SH-SY5Y (cell line): Measurements from ENCODE around the gene AP3M1.

Experiments used
- GATA2 ChIP-seq: IDR thresholded peaks from 2 replicates; pipeline ENCODE4 v1.6.1; 2011; ENCODE audit warnings: mild to moderate bottlenecking, low read depth, low read length
- GATA3 ChIP-seq: IDR thresholded peaks from 2 replicates; pipeline ENCODE4 v1.6.1; 2011; ENCODE audit warnings: low read depth, mild to moderate bottlenecking, low read length, moderate library complexity

Gene AP3M1, protein sequence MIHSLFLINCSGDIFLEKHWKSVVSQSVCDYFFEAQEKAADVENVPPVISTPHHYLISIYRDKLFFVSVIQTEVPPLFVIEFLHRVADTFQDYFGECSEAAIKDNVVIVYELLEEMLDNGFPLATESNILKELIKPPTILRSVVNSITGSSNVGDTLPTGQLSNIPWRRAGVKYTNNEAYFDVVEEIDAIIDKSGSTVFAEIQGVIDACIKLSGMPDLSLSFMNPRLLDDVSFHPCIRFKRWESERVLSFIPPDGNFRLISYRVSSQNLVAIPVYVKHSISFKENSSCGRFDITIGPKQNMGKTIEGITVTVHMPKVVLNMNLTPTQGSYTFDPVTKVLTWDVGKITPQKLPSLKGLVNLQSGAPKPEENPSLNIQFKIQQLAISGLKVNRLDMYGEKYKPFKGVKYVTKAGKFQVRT

DNA sequence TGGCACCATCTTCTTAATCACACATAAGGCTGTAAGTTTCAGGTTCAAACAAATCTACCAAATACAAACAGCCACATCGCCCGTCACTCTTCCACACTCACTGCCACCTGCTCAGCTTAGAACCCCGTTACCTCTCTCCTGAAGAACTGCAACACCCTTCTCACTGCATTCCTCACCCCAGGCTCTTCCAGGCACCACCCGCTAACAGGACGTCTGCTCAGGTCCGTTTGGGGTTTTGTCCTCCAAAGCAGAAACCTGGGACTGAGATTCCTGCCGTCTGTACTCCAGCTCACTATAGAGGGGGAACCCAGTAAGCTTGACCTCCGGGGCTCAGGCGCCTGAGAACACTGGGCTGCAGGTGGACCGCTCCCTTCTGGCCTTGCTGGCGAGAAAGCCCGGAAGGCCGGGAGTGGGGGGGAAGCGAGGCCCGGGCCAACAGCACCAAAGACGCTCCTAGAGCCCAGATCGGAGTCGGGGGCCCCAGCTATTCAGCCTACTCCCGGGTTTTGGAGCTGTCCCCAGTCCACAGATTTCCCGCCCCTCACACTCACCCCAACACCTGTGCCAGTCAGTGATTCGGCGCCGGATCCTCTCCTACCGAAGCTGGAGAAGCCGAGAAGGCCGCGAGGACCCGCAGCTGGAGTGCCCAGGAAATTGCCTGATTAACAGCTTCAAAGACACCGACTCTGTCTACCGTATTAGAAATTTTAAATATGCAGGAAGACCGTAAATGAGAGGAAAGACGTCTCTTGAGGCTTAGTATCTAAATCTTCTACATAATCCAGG lies at the start of gene AP3M1:
Gene AP3M1 (minus strand): TSS at position 625 of the 786 bp plus-strand sequence. CDS start 12,449 bp downstream, outside the sequence.
- TF ChIP-seq GATA3 (no peak), GATA2 (no peak)

DNA sequence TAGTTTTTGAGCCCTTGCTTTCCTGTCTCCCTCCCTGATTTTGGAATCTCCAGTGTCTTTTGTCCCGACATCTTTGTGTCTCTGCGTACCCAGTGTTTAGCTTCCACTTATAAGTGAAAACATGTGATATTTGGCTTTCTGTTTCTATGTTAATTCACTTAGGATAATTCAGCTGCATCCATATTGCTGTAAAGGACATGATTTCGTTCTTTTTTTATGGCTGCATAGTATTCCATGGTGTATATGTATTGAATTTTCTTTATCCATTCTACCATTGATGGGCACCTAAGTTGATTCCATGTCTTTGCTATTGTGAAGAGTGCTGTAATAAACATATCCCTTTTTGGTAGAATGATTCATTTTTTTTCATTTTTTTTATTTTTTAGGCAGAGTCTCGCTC lies 48.7 kb upstream of the AP3M1 start:
- no peak for TF ChIP-seq GATA3
- TF ChIP-seq GATA2, result no peak

DNA sequence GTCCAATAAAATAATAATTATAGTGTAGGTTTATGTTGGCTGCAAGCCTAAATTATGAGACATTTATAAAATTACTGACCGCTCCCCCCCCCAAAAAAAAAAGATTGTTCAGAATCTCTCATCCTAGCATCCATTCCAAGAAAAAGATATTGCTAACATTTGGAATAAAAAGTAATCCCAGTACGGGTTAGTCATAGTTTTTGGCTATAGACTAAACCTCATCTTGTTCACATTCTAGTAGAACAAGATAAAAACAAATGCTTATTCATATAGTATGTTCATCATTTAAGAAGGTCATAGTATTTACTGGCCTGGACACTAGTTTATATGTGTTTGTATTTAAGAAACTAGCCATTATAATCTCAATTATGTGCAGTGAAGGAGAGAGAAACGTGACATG lies 44.4 kb upstream of the AP3M1 start:
- TF ChIP-seq GATA2 (no peak), GATA3 (no peak)

DNA sequence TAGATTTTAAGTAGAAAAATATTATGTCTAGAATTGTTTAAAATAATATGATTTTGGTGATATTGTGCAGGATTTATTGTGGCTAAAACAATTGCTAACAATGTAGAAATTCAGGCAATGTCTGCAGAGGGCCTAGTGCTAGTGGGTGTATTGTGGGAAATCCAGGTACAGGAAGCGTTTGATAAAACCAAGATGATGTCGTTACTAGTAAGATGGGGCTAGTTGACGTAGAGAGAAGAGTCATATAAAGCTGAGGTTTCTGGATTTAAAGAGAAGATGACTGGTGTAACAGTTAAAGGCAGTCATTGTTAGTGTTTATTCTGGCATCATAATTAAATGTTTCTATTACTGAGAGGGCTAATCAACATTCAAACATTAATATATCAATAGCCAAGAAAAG lies 43.9 kb upstream of the AP3M1 start:
- TF ChIP-seq GATA3 (no peak), GATA2 (no peak)

DNA sequence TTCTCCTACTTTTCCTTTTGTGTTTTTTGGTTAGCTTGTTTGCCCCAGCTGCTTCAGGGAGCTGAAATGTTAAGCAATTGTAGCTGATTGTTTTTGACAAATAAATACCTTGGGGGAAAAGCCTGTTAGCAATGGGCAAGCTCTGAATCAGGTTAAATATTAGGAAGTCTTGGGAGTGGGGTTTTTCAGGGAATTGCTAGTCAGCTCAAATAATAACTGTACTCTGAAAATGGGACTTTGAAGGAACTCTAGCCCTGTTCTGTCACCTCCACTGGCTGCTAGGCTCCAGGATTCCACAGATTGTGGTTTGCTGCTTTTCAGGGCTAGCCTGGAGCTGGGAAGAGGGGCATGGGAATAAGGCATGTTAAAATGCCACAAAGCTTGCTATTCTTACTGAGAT lies 39.9 kb upstream of the AP3M1 start:
- TF ChIP-seq GATA3 (no peak), GATA2 (no peak)

DNA sequence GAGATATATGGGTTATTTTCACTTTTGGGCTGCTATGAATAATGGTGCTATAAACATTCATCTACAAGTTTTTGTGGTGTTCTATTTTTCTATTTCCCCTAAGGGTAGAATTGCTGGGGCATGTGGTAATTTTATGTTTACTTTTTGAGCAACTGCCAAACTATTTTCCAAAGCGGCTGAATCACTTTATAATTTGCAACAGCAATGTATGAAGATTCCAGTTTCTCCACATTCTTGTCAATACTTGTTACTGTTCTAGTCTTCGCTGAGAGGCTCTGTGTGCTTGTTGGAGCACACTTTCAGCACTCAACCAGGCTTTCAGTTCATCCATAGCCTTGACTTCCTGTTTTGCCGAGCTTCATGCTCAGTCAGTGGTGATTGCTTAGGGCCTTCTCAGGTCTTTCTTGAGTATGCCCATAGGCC lies 39.4 kb upstream of the AP3M1 start:
- no peak for TF ChIP-seq GATA2
- no peak for TF ChIP-seq GATA3

DNA sequence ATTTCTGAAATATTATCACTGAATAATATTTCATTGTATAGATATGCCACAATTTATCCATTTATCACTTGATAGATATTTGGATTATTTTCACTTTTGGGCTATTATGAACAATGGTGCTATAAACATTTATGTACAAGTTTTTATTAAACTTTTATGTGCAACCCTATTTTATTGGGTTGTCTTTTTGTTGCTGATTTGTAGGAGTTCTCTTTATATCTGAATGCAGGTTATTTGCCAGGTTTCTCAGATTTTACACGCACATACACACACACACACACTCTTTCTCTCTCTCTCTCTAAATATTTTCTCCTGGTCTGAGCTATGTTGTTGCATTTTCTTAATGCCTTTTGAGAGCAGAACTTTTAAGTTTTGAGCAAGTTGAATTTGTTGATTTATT lies 36.6 kb upstream of the AP3M1 start:
- TF ChIP-seq GATA3 (no peak), GATA2 (no peak)

DNA sequence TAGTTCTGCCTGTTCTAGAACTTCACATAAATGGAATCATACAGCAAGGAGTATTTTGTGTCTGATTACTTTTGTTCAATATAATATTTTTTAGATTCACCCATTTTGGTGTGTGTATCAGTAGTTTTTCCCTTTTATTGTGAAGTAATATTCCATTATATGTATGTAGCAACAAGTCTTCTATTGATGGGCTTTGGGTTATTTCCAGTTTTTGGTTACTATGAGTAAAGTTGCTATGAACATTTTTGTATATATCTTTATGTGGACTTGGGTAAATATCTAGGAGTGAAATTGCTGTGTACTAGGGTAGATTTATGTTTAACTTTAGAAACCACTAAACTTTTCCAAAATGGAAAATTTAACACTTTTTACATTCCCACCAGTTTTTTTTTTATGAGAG lies 36.0 kb upstream of the AP3M1 start:
- TF ChIP-seq GATA3 (no peak), GATA2 (no peak)

DNA sequence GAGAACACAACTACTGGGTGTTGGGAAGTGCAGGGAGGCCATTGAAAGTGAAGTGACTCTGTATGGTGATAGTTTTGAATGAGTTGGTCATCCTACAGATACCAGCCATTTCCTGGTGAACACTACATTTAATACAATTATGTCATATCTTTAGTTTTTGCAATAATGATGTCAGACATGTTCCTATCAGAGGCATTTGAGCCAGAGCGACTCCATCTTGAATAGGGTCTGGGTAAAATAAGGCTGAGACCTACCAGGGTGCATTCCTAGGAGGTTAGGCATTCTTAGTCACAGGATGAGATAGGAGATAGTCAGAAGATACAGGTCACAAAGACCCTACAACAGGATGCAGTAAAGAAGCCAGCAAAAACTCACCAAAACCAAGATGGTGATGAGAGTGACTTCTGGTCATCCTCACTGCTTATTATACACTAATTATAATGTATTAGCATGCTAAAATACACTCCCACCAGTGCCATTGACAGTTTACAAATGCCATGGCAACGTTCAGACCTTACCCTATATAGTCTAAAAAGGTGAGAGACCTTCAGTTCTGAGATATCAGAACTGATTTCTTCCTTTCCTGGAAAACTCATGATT lies 28.6 kb upstream of the AP3M1 start:
- TF ChIP-seq GATA2, result no peak
- TF ChIP-seq GATA3, result no peak

DNA sequence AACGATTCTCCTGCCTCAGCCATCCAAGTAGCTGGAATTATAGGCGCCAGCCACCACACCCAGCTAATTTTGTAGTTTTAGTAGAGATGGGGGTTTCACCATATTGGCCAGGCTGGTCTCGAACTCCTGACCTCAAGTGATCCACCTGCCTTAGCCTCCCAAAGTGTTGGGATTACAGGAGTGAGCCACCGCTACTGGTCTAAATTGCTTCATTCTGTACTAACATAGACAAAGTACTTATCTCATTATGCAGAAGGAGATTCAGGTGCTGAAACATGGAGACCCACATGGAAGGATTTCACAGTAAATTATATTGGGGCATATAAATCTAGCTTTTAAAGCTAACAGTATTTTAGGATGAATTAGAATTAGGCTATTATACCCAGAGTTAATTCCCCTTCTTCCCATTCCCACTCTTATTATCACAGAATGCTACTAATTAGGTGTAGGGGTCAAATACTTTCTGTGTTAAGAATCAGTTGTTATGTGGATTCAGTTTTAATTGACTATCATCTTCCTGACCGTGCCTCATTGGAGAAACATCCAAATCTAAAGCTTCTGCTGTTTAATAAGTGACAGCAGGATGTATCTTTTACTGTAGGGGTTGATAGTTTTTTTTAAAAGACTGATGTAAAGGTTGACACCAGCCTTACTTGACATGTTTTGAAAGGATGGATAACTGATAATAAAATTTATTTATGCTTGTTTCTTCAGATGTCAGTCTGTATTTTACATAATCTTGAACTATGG lies 27.6 kb upstream of the AP3M1 start:
- TF ChIP-seq GATA3 (no peak), GATA2 (no peak)

DNA sequence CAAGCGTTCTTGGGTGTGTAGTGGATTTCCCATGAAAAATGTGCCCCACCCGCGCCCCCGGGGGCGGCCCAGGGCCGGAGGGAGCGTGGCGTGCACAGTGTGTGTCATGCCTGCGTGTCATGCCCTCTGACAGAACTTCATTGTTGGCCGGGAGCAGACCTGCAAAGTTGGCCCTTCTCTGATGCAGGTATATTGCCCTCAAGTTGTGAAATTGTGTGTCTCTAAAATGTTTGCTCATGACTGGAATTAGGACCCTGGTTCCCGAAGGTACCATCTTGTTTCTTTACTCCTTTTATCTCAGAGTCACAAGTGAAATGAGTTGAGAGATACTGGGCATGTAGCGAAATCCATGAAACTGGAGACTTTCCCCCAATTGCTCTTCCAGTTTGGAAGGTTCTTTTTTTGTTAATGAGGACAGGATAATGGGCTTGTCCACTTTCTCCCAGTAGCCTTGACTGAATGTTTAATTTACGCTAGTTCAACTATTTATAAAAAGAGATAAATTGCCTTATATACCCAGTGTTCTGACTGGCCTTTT lies 26.6 kb upstream of the AP3M1 start:
- TF ChIP-seq GATA3 (no peak), GATA2 (no peak)

DNA sequence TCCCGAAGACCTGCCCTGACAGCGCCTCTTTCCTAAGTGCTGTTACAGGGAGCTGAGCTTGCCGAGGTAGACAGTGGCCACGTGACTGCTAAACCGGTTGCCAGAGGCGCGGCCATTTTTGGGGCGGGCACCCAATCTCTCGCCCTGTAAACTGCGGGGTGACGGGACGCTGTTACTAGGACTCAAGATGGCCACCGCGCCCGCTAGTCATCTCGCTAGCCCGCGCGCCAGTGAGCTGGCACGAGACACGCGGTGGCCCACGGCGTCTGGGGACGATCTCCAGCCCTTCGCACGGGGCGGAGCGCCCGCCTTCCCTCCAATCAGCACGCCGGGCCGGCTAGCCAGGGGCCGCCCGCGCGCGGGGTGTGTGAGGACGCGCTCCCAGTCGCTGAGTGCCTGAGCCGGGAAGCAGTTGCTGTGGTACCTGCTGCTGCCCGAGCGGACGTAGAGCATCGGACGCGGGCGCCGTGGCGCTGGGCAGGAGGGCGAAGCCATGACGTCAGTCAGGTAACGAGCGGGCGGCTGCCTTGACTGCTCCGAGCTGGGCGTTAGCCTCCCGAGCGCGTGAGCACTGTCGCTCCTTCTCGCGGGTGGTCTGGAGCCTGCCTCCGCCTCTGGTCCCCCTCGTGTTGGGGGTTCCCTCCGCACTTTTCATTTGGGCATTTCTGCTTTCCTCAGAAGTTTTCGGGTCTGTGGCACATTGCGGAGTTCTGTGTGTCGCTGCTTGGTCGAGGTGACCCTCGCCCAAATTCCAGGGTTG lies 25.9 kb upstream of the AP3M1 start:
- TF ChIP-seq GATA2 (no peak; the same call in 1 of the 2 replicates), GATA3 (no peak)

DNA sequence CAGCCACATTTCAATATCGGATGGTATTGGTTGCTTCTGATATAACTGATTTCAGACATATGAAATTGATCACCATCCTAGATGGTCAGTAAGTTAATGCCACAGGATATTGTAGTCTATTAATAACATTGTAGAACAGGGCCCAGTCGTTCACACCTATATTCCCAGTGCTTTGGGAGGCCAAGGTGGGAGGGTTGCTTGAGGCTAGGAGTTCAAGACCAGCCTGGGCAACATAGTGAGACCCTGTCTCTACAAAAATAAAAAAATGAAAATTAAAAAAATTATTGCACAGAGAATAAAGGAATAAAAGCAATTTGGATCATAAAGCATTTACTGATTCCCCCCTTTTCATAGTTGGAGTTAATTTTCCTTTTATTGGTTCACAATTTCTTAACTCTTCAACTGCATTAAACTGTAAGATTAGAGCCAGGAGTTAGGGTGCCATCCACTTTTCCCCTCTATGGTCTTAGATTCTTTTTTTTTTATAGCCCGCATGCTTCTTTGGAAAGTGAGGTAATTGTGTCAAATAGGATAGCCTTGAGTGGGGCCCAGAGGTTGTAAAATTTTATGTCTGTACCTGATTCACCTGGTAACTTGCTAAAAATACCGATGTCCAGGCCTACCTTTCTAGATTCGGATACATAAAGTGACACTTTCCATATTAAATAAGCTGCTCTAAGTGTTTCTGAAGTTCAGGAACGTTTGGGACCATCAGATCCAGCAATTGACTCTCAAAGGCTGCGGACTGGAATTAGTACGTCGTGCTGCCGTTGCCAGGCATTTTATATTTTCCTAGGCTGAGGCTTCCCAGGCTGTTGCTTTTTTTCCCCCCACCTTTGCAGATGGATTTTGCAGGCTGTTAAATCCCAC lies 25.1 kb upstream of the AP3M1 start:
- TF ChIP-seq GATA3 (no peak), GATA2 (no peak)
